Activated CD4-positive, alpha-beta T cell treated with anti-CD3 and anti-CD28 coated beads, Interleukin-2, amount 50 U/mL, for 4 hours (primary cell): Measurements from ENCODE around the gene FGFR3.

Experiments used
- DNase-seq, 2 experiments: peaks; one replicate each; pipeline ENCODE4 v3.0.0-alpha.2; 2020

FGFR3 gene

GRCh38 chr4:1770791-1771231, 22.3 kb upstream of the FGFR3 start:
- DNase-seq: no peak

DNA sequence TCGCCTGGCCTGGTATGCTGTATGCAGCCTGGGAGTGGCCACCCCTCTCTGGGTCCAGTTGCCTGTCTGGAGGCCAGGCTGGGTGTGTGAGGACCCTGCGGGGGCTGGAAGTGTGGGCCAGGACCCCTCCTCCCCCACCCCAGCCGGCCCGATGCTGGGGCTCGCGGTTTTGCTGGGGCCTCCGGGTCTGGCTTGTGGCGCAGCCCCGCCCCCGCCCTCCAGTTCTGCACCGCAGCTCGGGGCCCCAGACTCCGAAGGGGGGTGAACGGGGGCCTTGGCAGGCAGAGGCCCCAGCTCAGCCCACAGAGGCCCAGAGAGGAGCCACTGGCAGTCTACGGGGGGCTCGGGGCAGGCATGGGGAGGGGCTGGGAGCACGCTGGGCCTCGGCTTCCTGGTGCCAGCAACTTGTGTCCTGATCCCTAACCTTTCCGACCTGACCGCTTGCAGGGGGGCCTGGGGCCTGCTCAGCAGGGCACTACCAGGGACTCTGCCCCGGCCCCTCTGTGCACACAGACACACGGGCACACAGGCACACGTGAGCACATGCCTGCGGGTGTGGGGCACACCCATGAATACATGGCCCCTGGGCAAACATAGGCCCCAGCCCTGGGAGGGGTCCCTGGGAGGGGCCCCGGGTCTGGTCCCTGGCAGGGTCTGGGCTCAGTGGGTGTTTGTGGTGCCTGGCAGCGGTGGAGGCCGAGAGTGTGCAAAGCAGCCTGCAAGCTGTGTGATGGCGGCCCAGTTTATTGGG, 21.4 kb upstream of the FGFR3 start:
- DNase-seq: no peak

DNA sequence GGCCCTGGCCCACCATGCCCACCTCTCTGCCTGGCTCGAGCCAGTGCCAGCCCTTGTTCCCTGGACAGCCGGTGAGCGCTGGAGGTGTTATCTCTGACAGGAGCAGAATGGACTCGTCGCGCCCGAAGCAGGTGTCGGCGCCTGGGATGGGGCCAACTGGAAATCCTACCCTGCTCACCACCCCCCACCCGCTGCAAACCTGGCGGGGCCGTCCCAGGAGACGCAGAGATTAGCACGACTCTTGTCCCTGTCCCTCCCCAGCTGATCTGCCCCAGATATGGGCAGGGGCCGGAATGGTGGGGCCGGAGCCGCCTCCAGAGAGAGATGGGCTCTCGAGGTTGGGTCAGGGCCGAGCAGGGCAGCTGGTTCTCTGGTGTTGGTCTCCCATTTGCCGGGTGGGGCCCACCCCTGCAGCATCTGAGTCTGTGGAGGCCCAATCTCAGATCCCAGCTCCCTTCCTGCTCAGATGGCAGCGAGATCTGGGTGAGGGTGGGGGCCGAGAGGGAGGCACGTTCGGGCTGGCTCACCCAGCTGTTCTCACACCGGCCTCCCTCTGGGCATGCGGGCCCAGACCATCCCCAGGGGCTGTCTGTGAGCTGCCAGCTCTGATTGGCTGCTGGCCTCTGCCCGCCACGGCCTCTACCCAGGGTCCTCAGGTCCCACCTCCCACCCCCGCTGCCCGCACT, 20.1 kb upstream of the FGFR3 start:
- DNase-seq: no peak

DNA sequence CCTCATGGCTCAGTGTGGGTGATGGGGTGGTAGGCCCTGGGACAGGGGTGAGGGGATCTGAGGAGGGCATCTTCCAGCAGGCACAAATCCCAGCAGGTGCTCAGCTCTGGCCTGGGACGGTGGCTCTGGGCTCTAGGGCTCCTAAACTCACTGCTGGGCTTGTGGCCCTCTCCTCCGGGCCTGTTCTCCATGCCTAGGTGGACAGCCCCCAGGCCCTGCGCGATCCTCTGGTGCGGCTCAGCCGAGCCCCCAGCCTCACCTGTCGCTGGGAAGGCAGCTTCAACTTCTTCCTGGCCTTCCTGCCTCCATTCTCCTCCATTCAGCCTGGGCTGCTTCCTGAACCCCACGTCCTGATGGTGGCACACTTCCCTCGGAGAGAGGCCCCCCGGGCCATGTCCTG, 19.3 kb upstream of the FGFR3 start:
- DNase-seq: no peak

DNA sequence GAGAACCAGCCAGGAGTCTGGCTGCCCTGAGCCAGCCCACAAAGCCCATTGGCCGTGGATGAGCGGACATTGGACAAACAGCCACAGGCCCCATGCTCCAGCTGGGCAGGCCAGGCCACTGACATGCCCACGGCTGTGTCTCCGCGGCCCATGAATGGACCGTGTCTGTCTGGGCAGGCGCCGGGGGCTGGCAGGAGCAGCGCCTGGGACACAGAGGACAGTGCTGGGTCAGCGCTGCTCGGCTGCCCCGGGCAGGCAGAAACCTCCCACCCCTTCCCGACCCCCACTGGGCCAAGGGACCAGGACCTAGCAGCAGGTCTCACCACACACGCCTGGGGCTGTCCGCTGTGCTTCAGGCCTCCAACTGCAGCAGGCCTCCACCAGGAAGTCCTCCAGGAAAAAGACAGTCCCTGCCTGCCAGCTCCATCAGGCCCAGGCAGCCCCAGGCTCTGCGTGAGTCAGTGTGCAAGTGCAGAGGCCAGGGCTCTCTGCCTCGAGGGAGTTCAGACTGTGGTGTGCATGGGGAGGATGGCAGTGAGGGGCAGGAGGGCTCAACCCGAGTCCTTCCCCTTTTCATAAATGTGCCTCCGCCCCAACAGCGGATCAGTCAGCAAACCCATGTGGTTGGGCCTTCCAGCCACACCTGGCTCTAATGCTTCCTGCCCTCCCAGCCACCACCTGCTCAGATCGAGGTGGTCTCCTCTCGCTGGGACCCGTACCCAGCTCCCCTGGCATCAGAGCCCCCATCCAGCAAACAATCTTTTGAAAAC, 17.2 kb upstream of the FGFR3 start:
- no peak for DNase-seq

- DNase-seq: no peak
Measured at GRCh38 chr4:1776521-1777161, 16.5 kb upstream of the FGFR3 start.

- no peak for DNase-seq
Measured at GRCh38 chr4:1777822-1778641, 15.1 kb upstream of the FGFR3 start.

DNA sequence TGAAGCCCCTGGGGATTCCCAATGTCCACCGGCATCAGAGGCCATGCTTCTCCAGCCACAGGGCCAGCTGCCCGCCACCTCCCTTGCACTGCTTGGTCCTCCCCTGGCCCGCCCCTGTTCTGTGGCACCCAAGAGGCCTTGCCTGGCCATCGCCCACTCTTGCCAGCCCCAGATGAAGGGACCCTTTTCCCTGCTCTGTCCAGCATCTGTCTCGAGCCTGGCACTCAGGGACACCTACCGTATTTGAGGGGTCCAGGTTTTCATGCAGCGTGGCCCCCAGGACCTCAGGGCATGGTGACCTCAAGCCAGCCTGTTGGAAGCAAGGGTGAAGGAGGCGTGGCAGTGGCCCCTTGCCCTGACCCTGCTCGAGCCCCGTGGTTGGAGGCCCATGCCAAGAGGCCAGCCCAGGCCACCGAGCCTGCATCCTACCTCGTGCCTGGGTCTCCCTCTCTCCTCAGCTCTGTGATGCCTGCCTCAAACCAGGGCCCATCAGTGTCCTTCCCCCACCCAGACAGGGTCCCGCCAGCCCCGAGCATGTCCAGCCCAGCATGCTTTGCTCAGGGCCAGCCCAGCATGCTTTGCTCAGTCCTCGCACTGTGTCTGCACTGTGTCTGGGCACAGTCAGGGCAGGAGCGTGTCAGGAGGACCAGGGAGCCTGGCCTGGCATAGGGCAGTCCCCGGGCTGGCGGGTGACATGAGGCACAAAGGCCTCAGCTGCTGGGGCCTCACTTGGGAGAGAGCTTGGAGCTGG, 14.3 kb upstream of the FGFR3 start:
- no peak for DNase-seq

DNA sequence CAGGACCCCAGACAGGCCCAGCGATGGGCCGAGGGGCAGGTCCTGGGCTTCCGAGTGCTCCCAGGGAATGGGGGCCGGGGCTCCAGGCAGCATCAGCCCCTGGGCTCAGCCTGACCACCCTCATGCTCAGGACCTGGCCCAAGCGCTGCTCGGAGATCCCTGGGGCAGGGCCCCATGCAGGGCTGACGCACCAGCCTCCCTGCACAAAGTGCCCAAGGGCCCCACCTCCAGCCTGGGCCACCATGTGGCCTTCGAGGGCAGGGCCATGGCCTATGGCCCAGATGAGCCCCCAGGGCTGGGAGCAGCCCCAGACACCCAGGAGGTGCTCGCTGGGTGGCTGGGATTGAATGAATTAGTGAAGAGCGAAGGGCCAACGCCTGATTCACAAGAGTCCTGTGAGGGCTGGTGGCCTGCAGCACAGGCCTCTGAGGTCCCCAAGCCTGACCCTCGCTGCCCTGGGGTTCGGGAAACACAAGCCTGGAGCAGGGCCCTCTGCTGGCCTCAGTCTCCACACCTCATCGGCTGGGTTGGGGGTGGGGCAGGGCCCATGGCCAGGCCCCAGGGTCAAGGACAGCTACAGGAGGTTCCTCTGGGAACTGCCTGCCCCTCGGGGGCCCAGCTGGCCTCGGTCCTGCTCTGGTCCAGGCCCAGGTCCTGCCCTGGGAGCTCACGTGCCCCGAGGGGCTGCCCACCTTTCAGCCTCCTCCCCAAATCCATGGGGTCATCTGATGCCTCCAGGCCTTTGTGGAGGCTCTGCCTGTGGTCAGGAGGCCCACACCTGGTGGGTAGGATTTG, 13.3 kb upstream of the FGFR3 start:
- DNase-seq: no peak

DNA sequence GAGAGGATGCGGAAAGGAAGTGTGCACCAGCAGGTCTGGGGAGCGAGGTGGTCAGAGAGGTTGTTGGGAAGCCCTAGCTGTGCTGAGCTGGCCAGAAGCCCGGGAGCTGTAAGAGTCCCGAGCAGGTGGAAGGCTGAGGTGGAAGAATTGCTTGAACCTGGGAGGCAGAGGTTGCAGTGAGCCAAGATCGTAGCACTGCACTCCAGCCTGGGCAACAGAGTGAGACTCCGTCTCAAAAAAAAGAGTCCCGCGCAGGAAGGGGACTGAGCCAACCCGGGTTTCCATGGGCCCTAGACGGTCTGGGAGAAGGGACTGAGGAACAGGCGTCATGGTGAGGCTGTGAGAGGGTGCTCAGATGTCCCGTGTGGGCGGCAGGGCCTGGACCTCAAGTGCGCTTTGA, 12.7 kb upstream of the FGFR3 start:
- DNase-seq: no peak

- DNase-seq: no peak
Measured at GRCh38 chr4:1783015-1783414, 10.1 kb upstream of the FGFR3 start.

DNA sequence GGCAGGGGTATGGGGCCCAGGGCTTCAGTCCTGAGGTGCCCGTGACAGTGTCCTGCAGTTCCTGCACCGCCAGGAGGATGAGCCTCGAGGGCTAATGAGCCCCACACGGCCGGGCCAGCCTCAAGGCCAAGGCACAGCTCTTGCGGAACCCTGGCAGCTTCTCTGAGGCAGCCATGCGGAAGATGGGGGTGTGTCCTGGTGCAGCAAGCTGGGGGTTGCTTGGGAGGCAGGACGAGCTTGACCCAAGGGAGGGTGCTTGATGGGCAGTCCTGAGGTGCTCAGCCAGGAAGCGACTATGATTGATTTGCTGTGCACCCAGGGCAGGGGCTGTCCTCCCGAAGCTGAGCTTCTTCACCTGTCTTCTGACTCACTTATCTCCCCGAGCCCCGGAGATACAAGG, 9.1 kb upstream of the FGFR3 start:
- no peak for DNase-seq

DNA sequence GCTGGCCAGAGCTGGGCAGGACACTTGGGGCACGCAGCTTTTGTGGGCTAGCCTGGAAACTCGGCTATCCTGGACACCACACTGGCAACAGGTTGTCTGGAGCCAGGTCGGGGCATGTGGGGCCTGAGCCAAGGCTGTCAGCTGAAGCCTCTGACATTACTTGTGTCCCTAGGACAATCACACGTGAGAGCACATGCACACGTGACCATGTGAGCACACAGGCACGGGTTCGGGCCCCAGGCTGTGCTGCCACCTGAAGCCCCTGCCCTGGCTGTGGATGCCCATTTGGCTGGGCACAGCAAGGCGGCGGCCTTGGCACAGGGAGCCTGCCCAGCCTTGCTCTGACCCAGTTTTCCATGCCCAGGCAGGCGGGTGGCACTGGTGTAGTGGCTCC, 8.7 kb upstream of the FGFR3 start:
- no peak for DNase-seq

- no peak for DNase-seq
Measured at GRCh38 chr4:1784789-1785591, 8.1 kb upstream of the FGFR3 start.

DNA sequence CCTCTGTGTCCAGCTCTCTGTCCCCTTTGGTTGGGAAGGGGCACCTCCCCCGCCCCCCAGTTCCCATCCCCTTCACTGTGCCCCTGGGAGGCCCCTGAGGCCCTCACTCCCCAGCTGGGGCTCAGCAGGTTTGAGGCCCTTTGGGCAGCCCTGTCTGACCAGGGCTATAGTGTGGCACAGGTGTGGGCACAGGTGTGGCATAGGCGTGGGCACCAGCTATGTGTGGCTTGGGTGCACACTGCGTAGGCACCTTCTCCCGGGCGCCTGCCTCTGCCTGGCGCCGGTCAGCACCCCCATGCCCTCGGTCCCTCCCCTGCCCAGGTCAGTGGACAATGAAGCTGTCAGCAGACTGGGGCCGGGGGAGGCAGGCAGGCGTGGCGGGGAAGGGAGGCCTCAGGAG, 7.5 kb upstream of the FGFR3 start:
- no peak for DNase-seq

DNA sequence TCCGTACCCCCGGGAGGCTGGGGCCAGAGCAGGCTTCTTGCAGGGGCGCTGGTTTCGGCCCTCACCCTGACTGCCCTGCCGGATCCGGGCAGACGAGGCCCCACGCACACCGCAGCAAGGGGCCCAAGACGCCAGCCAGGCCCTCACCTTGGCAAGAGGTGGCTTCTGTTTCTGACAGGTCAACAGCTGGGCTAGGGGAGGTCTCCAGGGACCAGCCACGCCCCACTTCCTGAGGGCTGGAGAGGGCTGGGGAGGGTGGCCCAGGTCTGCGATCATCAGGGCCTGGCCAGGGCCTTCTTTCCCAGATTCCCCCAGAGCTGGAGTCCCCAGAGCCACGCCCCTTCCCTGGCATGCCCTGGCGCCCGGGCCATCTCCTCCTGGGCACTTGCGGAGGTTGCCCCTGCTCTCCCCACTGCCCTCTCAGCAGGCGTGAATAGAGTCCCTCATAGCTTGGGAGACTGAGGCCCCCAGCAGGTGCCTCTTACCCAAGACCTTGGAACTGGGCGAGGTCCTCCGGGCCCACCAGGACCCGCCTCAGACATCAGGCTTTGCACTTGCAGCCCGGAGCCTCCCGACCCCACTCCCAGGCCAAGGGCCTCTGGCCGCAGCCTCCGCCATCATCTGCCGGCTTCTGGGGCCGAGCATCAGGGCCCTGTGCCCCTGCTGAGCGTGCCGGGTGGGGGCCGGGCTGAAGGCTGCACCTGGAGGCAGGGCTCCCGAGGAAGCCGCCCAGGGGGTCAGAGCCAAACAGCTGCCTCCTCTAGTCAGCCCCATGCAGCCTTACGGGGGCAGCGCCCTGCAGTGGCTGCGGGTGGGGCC, 6.3 kb upstream of the FGFR3 start:
- DNase-seq: no peak

DNA sequence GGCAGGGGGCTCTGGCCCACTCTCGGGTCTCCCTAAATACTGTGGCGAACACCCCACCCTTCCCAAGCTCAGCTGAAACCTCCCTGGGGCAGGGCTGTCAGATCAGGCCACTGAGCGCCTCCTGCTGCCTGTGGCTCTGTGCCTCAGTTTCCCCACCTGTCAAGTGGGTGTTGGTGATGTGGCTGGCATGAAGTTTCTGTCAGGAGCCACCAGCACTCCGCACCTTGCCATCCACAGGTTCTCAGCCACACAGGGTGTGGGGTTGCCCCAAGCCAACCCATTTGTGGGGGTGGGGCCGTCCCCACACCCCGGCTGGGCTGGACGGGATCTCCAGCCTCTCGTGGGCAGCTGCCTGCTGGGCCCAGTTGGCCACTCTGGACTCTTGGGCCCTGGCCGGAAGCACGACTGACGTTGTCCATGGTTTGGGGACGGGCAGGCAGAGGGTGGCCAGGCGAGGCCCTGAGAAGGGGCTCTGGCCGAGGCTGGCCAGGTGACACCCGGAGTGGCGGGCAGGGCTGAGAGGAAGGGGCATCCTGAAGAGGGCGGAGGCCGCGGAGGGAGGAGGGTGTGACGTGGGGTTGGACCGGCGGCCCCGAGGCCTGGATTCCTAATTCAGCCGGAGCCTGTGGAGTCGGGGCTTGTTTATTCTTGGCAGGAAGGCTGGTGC, 5.5 kb upstream of the FGFR3 start:
- no peak for DNase-seq

GRCh38 chr4:1788254-1788973, 4.7 kb upstream of the FGFR3 start:
- no peak for DNase-seq
